Measurements from ENCODE around the gene ARID1A. TPM values are rescaled to one million over a fixed set of nuclear protein-coding genes. Genes with fewer than 3 reads are reported as not detected.
A peak's percentile ranks its signal among the peaks of the same experiment; 100 is the strongest.

Gene ARID1A
- total RNA-seq, 6 donors from 2014 or later, result 61.3 to 102 (median 70.5) TPM

- Histone ChIP-seq H3K27me3 (no peaks in the 10 kb centered on the region), H3K9me3 (no peaks in the 10 kb centered on the region), H3K27ac (no peak overlapping the region), H3K4me3 (no peak overlapping the region), H3K4me1 (peaks cover 6 to 16% (median 11%) of the 10 kb centered on the region in 4 donors), H3K36me3 (peaks cover 12 to 72% (median 40%) of the 10 kb centered on the region in 4 donors)
- 92 to 97% methylated on average over 3 of the region's 3 CpGs for WGBS, 2 donors
- no peak for TF ChIP-seq EP300 (IDR thresholded peaks at IDR 0.05)
- DNase-seq (no peak), ATAC-seq (ENCODE audit: low FRiP score in 2 of 2) (no peak)
Measured at GRCh38 chr1:26758358-26758757, 62.5 kb downstream of the ARID1A start.

- Histone ChIP-seq H3K27ac (no peak overlapping the region), H3K4me3 (no peak overlapping the region), H3K27me3 (no peaks in the 10 kb centered on the region), H3K4me1 (peaks cover under 1 to 5% (median 2%) of the 10 kb centered on the region in 4 donors), H3K9me3 (no peaks in the 10 kb centered on the region), H3K36me3 (peaks cover 12 to 78% (median 48%) of the 10 kb centered on the region in 4 donors)
- DNase-seq (no peak), ATAC-seq (ENCODE audit: low FRiP score in 2 of 2) (no peak)
- no peak for TF ChIP-seq POLR2AphosphoS5 (IDR thresholded peaks at IDR 0.05)
Measured at GRCh38 chr1:26759531-26759930, 63.7 kb downstream of the ARID1A start.

GRCh38 chr1:26761217-26761616, 65.4 kb downstream of the ARID1A start:
- no peaks in the 10 kb centered on the region for H3K27me3 ChIP-seq
- no peaks in the 10 kb centered on the region for H3K4me1 ChIP-seq
- no peak for ATAC-seq (ENCODE audit: low FRiP score in 2 of 2)
- no peak overlapping the region for H3K4me3 ChIP-seq
- TF ChIP-seq CTCF (IDR thresholded peaks at IDR 0.05) (peak in 1 of 6 experiments; percentile 9), EP300 (IDR thresholded peaks at IDR 0.05) (no peak), POLR2AphosphoS5 (IDR thresholded peaks at IDR 0.05) (no peak), POLR2A (IDR thresholded peaks at IDR 0.05) (no peak)
- H3K27ac ChIP-seq, result no peak overlapping the region
- WGBS, 2 donors, result 30 to 63% methylated on average over 1 to 3 of the region's 3 CpGs
- peaks cover 22 to 90% (median 60%) of the 10 kb centered on the region in 4 donors for H3K36me3 ChIP-seq
- H3K9me3 ChIP-seq, result no peaks in the 10 kb centered on the region
- DNase-seq, result no peak

- 74 to 94% methylated on average over 4 of the region's 4 CpGs for WGBS, 2 donors
- Histone ChIP-seq H3K9me3 (no peaks in the 10 kb centered on the region), H3K4me3 (no peak overlapping the region), H3K4me1 (peaks cover 24 to 38% (median 35%) of the 10 kb centered on the region in 4 donors), H3K27ac (peak overlapping the region in 1 of 4 donors; percentile 13), H3K27me3 (no peaks in the 10 kb centered on the region), H3K36me3 (peaks cover 45 to 97% (median 82%) of the 10 kb centered on the region in 4 donors)
- ATAC-seq (ENCODE audit: low FRiP score in 2 of 2), result no peak
- DNase-seq, result no peak
- TF ChIP-seq POLR2A (IDR thresholded peaks at IDR 0.05), result no peak
- TF ChIP-seq CTCF (IDR thresholded peaks at IDR 0.05), result no peak
- TF ChIP-seq POLR2AphosphoS5 (IDR thresholded peaks at IDR 0.05), result no peak
Measured at GRCh38 chr1:26767714-26768113, 71.9 kb downstream of the ARID1A start.

GRCh38 chr1:26768755-26769154, 72.9 kb downstream of the ARID1A start:
- Histone ChIP-seq H3K4me1 (peaks cover 24 to 38% (median 35%) of the 10 kb centered on the region in 4 donors), H3K27me3 (no peaks in the 10 kb centered on the region), H3K36me3 (peaks cover 47 to 97% (median 82%) of the 10 kb centered on the region in 4 donors), H3K27ac (peak overlapping the region in 3 of 4 donors; percentile 45 to 48 (median 46)), H3K4me3 (no peak overlapping the region), H3K9me3 (no peaks in the 10 kb centered on the region)
- ATAC-seq (ENCODE audit: low FRiP score in 2 of 2) (no peak), DNase-seq (no peak)
- TF ChIP-seq POLR2AphosphoS5 (IDR thresholded peaks at IDR 0.05) (peak in 1 of 2 donors; percentile 12), EP300 (IDR thresholded peaks at IDR 0.05) (no peak)
- 21 to 28% methylated on average over 3 of the region's 3 CpGs for WGBS, 2 donors

- DNase-seq (no peak), ATAC-seq (ENCODE audit: low FRiP score in 2 of 2) (peak in 1 of 2 donors; percentile 19)
- 19 to 47% methylated on average over 2 to 3 of the region's 3 CpGs for WGBS, 2 donors
- TF ChIP-seq POLR2AphosphoS5 (IDR thresholded peaks at IDR 0.05) (no peak), CTCF (IDR thresholded peaks at IDR 0.05) (no peak), EP300 (IDR thresholded peaks at IDR 0.05) (no peak), POLR2A (IDR thresholded peaks at IDR 0.05) (no peak)
- Histone ChIP-seq H3K4me3 (no peak overlapping the region), H3K36me3 (peaks cover 50 to 98% (median 85%) of the 10 kb centered on the region in 4 donors), H3K9me3 (no peaks in the 10 kb centered on the region), H3K4me1 (peaks cover 24 to 48% (median 35%) of the 10 kb centered on the region in 4 donors), H3K27ac (peak overlapping the region in 3 of 4 donors; percentile 11 to 63 (median 60)), H3K27me3 (no peaks in the 10 kb centered on the region)
Measured at GRCh38 chr1:26771285-26771642, 75.4 kb downstream of the ARID1A start.

Measured in upper lobe of left lung (tissue), 6 donors.